Progenitor cell of endocrine pancreas (in vitro differentiated cells): ENCODE results near the gene SDC4. TPM values are rescaled to one million over a fixed set of nuclear protein-coding genes. Genes with fewer than 3 reads are reported as not detected.

Experiments used
- DNase-seq: peaks from one replicate; pipeline ENCODE4 v3.0.0; 2021; ENCODE audit warnings: low spot score; ENCODE audit not compliant: unreplicated experiment
- H3K27ac Mint-ChIP-seq: 2 replicates; pipeline ENCODE4 v1.8.0; 2021; ENCODE audit warnings: mild to moderate bottlenecking, moderate library complexity, mixed read lengths
- H3K27me3 Mint-ChIP-seq: 2 replicates; pipeline ENCODE4 v1.8.0; 2021; ENCODE audit warnings: mixed read lengths
- H3K36me3 Mint-ChIP-seq: 2 replicates; pipeline ENCODE4 v1.8.0; 2022; ENCODE audit warnings: mixed read lengths; ENCODE audit not compliant: insufficient read depth
- H3K4me1 Mint-ChIP-seq: 2 replicates; pipeline ENCODE4 v1.8.0; 2021; ENCODE audit warnings: low read depth, mixed read lengths
- H3K4me3 Mint-ChIP-seq: 2 replicates; pipeline ENCODE4 v1.8.0; 2021; ENCODE audit warnings: low read depth, mild to moderate bottlenecking, moderate library complexity, mixed read lengths
- H3K9me3 Mint-ChIP-seq: 2 replicates; pipeline ENCODE4 v1.8.0; 2021; ENCODE audit warnings: low read depth, mixed read lengths
- CTCF ChIP-seq: fragments of 200-600 bp; sonication (generic); IDR thresholded peaks from one replicate; pipeline ENCODE4 v1.5.0; 2021; ENCODE audit warnings: antibody characterized with exemption, mild to moderate bottlenecking; ENCODE audit not compliant: unreplicated experiment
- total RNA-seq: library from RNA; stranded (reverse); gene quantifications from 2 replicates; pipeline ENCODE4 v1.2.1, GENCODE V29; 2021

Gene SDC4
- total RNA-seq, 1 donor from 2014 or later, result 121 TPM

GRCh38 chr20:45344168-45344860 is 3.9 kb downstream of the SDC4 start:
- Mint-ChIP-seq H3K9me3 (no peaks in the 10 kb centered on the region), H3K4me3 (peak overlapping the region; percentile 95)

GRCh38 chr20:45343532-45344167 is 4.6 kb downstream of the SDC4 start:
- peaks cover 85% of the 10 kb centered on the region for H3K4me1 Mint-ChIP-seq
- no peaks in the 10 kb centered on the region for H3K9me3 Mint-ChIP-seq
- no peak for DNase-seq
- peak overlapping the region; percentile 99 for H3K27ac Mint-ChIP-seq
- TF ChIP-seq CTCF, result no peak
- H3K36me3 Mint-ChIP-seq, result peaks cover 2% of the 10 kb centered on the region
- peak overlapping the region; percentile 95 for H3K4me3 Mint-ChIP-seq
- no peaks in the 10 kb centered on the region for H3K27me3 Mint-ChIP-seq

More at GRCh38 chr20:45344168-45344860, 3.9 kb downstream of the SDC4 start:
- Mint-ChIP-seq H3K27ac (peak overlapping the region; percentile 99), H3K27me3 (no peaks in the 10 kb centered on the region), H3K36me3 (peaks cover 2% of the 10 kb centered on the region), H3K4me1 (peaks cover 78% of the 10 kb centered on the region)
- DNase-seq, result no peak
- TF ChIP-seq CTCF, result no peak

- no peaks in the 10 kb centered on the region for H3K9me3 Mint-ChIP-seq
- H3K27me3 Mint-ChIP-seq, result no peaks in the 10 kb centered on the region
- H3K4me3 Mint-ChIP-seq, result peak overlapping the region; percentile 95
- H3K4me1 Mint-ChIP-seq, result peaks cover 91% of the 10 kb centered on the region
- peak; percentile 57 for DNase-seq
- no peak for TF ChIP-seq CTCF
- peak overlapping the region; percentile 99 for H3K27ac Mint-ChIP-seq
- H3K36me3 Mint-ChIP-seq, result peaks cover 2% of the 10 kb centered on the region
These were observed 5.2 kb downstream of the SDC4 start for GRCh38 chr20:45342855-45343531.

GRCh38 chr20:45341939-45342854 is 6.0 kb downstream of the SDC4 start:
- Mint-ChIP-seq H3K4me3 (peak overlapping the region; percentile 95), H3K4me1 (peaks cover 95% of the 10 kb centered on the region), H3K27ac (peak overlapping the region; percentile 99), H3K27me3 (no peaks in the 10 kb centered on the region), H3K9me3 (no peaks in the 10 kb centered on the region), H3K36me3 (peaks cover 3% of the 10 kb centered on the region)
- no peak for TF ChIP-seq CTCF
- DNase-seq, result peak; percentile 44
